ENCODE measurements around the gene RBM5.

The RBM5 gene

DNA sequence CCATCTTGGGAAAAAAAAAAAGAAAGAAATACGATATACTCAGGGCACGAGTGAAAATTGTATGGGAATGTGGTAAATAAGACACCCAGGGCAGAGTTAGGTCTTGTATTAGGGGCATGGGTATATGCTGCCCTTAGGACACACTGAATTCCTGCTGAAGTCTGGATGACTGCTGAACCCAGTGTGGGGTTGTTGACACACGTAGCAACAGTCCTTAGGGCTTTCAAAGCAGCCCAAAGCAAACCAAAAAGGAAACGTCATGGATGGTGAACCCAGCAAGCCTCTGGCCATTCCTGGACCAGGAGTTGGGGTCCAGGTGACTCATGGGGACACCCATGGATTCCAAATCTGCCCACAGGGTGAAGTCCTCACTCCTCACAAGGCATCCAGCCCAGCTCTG is 39.3 kb downstream of the RBM5 start:
- peaks cover 4 to 32% of the 10 kb centered on the region in 2 donors for H3K4me1 ChIP-seq (ENCODE audit: control insufficient read depth in 1 of 2, insufficient read depth in 2 of 2, low read length in 2 of 2)
- no peak overlapping the region for H3K27ac ChIP-seq (ENCODE audit: low read length)
- no peaks in the 10 kb centered on the region for H3K27me3 ChIP-seq (ENCODE audit: low read depth, low read length)
- no peaks in the 10 kb centered on the region for H3K9me3 ChIP-seq (ENCODE audit: control insufficient read depth in 1 of 2, low read length in 2 of 2)
- no peaks in the 10 kb centered on the region for H3K36me3 ChIP-seq (ENCODE audit: control insufficient read depth in 1 of 2, insufficient read depth in 2 of 2, low read length in 2 of 2)
- H3K4me3 ChIP-seq (ENCODE audit: low read depth in 1 of 2, low read length in 2 of 2): no peak overlapping the region

DNA sequence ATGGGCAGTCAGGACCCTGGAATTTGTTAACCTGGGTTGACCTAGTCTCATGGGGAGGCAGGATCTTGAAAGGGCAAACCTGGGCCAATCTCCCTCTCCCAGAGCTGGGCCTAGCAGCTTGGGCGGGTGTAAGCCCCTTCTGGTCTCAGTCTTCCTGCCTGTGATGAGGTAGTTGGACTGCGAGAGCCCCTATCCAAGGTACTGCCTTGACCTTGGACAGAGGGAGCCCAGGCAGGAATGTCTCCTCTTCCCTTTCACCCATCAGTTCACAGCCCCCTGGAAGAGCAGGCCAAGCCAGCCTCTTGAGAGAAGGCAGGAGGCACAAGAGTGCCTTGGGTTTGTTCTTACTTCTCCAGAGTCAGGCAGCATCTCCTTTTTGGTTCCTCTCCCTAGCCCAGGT is 41.7 kb downstream of the RBM5 start:
- Histone ChIP-seq H3K27ac (ENCODE audit: low read length) (no peak overlapping the region), H3K4me1 (ENCODE audit: control insufficient read depth in 1 of 2, insufficient read depth in 2 of 2, low read length in 2 of 2) (peaks cover 0 to 20% of the 10 kb centered on the region in 2 donors), H3K36me3 (ENCODE audit: control insufficient read depth in 1 of 2, insufficient read depth in 2 of 2, low read length in 2 of 2) (no peaks in the 10 kb centered on the region), H3K27me3 (ENCODE audit: low read depth, low read length) (no peaks in the 10 kb centered on the region), H3K9me3 (ENCODE audit: control insufficient read depth in 1 of 2, low read length in 2 of 2) (no peaks in the 10 kb centered on the region), H3K4me3 (ENCODE audit: low read depth in 1 of 2, low read length in 2 of 2) (no peak overlapping the region)

DNA sequence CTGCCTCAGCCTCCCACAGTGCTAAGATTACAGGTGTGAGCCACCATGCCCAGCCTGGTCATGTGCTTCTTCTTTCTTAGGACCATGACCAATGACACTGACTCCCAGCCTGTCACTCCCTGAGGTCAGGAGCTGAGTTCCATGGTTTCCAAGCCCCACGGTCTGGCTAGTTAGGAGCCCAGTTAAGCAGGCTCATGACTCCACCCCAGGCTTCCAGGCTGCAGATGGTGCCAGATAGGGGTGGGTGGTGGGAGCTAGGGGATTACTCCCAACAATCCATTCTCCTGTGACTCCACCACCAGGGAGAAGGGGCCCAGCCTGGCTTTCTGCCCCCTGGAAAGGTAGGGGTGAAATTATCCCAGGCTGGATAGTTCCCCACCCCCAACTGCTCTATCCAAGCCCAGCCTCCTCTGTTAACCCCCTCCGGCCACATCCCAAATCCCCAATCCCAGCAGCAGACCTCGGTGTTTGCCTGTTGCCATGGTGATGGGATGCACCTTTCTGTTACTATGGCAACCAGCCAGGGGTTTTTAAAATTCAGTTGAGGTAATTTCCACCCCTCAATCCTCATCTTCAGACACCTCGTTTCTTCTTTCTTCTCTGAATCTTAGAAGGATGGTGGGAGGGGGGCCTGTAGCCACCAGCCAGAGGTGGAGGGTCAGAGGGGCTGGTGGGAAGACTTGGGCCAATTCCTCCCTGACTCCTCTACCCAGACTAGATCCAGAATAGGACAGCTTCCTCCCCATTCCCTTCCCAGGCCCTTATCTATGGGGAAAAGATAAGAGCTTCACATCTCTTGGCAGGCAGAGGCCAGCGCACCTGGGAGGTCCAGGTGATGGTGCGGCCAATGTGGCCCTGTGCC is 43.9 kb downstream of the RBM5 start:
- H3K36me3 ChIP-seq (ENCODE audit: control insufficient read depth in 1 of 2, insufficient read depth in 2 of 2, low read length in 2 of 2): no peaks in the 10 kb centered on the region

DNA sequence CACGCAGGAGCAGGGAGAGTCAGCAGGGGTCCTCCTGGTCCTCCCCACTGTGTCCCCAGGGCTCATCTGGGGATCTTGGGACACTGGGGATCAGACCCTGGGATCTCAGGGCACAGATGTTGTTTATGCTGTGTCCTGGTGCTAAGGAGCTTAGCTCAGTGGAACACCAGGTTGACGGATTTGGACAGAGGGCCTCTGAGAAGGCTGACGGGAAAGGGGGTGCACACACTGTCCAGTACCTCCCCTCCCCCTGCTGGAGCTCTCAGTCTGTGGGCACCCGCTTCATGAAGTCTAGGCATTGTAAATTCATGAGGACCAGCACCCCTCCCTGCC is 44.5 kb downstream of the RBM5 start:
- Histone ChIP-seq H3K4me1 (ENCODE audit: control insufficient read depth in 1 of 2, insufficient read depth in 2 of 2, low read length in 2 of 2) (no peaks in the 10 kb centered on the region), H3K27me3 (ENCODE audit: low read depth, low read length) (no peaks in the 10 kb centered on the region), H3K27ac (ENCODE audit: low read length) (no peak overlapping the region), H3K9me3 (ENCODE audit: control insufficient read depth in 1 of 2, low read length in 2 of 2) (no peaks in the 10 kb centered on the region), H3K4me3 (ENCODE audit: low read depth in 1 of 2, low read length in 2 of 2) (no peak overlapping the region), H3K36me3 (ENCODE audit: control insufficient read depth in 1 of 2, insufficient read depth in 2 of 2, low read length in 2 of 2) (no peaks in the 10 kb centered on the region)

More for the DNA sequence above, 43.9 kb downstream of the RBM5 start:
- H3K27me3 ChIP-seq (ENCODE audit: low read depth, low read length): no peaks in the 10 kb centered on the region
- no peak overlapping the region for H3K27ac ChIP-seq (ENCODE audit: low read length)
- H3K4me3 ChIP-seq (ENCODE audit: low read depth in 1 of 2, low read length in 2 of 2): no peak overlapping the region
- H3K4me1 ChIP-seq (ENCODE audit: control insufficient read depth in 1 of 2, insufficient read depth in 2 of 2, low read length in 2 of 2): no peaks in the 10 kb centered on the region
- H3K9me3 ChIP-seq (ENCODE audit: control insufficient read depth in 1 of 2, low read length in 2 of 2): no peaks in the 10 kb centered on the region

DNA sequence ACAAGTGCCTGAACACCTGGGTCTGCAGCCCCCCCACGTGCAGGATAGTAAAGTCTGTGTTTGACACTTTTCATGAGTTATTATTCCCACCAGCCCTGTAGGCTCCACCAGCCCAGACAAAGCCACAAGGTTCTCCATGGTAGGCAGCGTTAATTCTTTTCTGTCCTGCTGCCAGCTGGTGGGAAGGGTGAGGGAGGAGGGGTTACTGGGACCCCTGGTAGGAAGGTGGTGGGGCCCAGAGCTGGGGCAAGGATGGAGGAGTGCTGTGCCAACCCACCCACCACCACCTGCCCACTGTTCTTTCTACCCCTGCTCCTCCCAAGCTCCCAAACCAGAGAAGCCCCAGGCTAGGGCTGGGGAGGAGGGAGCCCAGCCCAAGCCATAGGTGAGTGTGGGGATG is 45.6 kb downstream of the RBM5 start:
- Histone ChIP-seq H3K4me1 (ENCODE audit: control insufficient read depth in 1 of 2, insufficient read depth in 2 of 2, low read length in 2 of 2) (peaks cover 0 to 3% of the 10 kb centered on the region in 2 donors), H3K4me3 (ENCODE audit: low read depth in 1 of 2, low read length in 2 of 2) (no peak overlapping the region), H3K9me3 (ENCODE audit: control insufficient read depth in 1 of 2, low read length in 2 of 2) (no peaks in the 10 kb centered on the region), H3K36me3 (ENCODE audit: control insufficient read depth in 1 of 2, insufficient read depth in 2 of 2, low read length in 2 of 2) (no peaks in the 10 kb centered on the region), H3K27me3 (ENCODE audit: low read depth, low read length) (no peaks in the 10 kb centered on the region), H3K27ac (ENCODE audit: low read length) (no peak overlapping the region)

DNA sequence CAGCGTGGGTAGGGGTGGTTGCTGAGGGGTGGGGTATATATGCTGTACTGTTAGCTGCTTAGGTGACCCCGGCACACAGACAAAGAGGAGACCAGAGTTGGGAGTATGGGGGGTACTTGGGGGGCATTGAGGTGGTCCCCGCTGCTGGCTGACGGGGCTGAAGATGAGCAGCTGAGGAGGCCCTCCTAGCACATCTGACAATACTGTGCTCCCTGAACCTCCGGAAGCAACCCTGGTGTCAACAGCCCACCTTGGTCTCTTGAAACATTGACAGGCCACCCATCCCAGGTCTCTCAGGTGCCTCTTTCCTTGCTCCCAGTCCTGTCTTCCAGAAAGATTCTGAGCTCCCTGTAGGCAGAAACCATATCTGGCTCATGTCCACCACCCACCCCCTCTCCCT is 47.2 kb downstream of the RBM5 start:
- Histone ChIP-seq H3K36me3 (ENCODE audit: control insufficient read depth in 1 of 2, insufficient read depth in 2 of 2, low read length in 2 of 2) (no peaks in the 10 kb centered on the region), H3K27ac (ENCODE audit: low read length) (no peak overlapping the region), H3K27me3 (ENCODE audit: low read depth, low read length) (no peaks in the 10 kb centered on the region), H3K4me1 (ENCODE audit: control insufficient read depth in 1 of 2, insufficient read depth in 2 of 2, low read length in 2 of 2) (peaks cover 0 to 3% of the 10 kb centered on the region in 2 donors), H3K9me3 (ENCODE audit: control insufficient read depth in 1 of 2, low read length in 2 of 2) (no peaks in the 10 kb centered on the region), H3K4me3 (ENCODE audit: low read depth in 1 of 2, low read length in 2 of 2) (no peak overlapping the region)

DNA sequence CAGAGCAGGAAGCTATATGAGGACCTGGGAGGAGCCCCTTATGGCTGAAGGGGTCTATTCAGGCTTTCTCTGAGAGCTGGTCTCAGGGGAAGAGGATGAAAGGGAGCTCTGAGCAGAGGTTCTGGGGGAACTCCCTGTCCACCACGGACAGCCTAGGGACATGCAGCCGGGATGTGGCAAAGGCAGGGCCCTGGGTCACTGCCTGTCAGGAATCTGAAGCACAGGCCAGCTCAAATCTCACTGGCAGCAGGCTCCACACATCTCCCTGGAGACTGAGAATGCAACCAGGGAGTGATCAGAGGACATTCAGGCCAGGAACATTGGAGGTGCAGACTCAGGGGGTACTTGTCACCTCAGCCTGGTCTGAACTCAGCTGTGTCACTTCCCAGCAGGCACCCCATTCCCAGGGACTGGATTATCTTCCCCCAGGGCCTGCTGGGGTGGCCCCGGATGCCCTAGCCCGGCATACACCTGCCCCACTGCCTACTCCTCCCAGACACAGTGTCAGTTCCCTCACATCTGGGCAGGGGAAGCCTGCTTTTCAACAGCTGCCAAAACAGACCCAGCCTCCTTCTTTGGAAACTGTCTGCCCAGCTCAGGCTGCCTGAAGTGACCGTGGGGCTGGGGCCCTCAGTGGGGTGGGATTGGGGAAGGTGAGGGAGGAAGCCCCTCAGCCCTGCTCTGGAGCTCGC is 48.1 kb downstream of the RBM5 start:
- Histone ChIP-seq H3K27ac (ENCODE audit: low read length) (no peak overlapping the region), H3K36me3 (ENCODE audit: control insufficient read depth in 1 of 2, insufficient read depth in 2 of 2, low read length in 2 of 2) (no peaks in the 10 kb centered on the region), H3K9me3 (ENCODE audit: control insufficient read depth in 1 of 2, low read length in 2 of 2) (no peaks in the 10 kb centered on the region), H3K27me3 (ENCODE audit: low read depth, low read length) (no peaks in the 10 kb centered on the region), H3K4me1 (ENCODE audit: control insufficient read depth in 1 of 2, insufficient read depth in 2 of 2, low read length in 2 of 2) (peaks cover 0 to 3% of the 10 kb centered on the region in 2 donors), H3K4me3 (ENCODE audit: low read depth in 1 of 2, low read length in 2 of 2) (no peak overlapping the region)

DNA sequence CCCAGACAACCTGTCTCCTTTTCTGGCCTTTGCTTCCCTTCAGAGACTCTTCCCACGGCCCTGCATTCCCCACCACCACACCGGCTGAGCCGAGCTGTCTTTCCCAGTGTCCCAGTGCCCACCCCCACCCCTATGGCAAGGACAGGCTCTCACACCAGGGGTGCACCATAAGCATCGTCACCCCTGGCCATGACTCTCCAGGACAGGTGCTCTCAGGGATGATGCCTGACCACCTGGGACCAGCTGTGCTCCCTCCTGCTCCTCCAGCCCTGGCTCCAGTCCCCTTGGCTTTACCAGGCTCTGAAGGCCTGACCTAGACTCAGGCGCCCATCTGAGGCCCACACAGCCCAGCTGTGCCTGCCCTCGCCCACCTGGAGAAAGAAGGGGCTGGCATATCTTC is 48.8 kb downstream of the RBM5 start:
- H3K27me3 ChIP-seq (ENCODE audit: low read depth, low read length): no peaks in the 10 kb centered on the region
- no peaks in the 10 kb centered on the region for H3K36me3 ChIP-seq (ENCODE audit: control insufficient read depth in 1 of 2, insufficient read depth in 2 of 2, low read length in 2 of 2)
- no peak overlapping the region for H3K27ac ChIP-seq (ENCODE audit: low read length)
- H3K4me1 ChIP-seq (ENCODE audit: control insufficient read depth in 1 of 2, insufficient read depth in 2 of 2, low read length in 2 of 2): peaks cover 0 to 3% of the 10 kb centered on the region in 2 donors
- no peak overlapping the region for H3K4me3 ChIP-seq (ENCODE audit: low read depth in 1 of 2, low read length in 2 of 2)
- H3K9me3 ChIP-seq (ENCODE audit: control insufficient read depth in 1 of 2, low read length in 2 of 2): no peaks in the 10 kb centered on the region

DNA sequence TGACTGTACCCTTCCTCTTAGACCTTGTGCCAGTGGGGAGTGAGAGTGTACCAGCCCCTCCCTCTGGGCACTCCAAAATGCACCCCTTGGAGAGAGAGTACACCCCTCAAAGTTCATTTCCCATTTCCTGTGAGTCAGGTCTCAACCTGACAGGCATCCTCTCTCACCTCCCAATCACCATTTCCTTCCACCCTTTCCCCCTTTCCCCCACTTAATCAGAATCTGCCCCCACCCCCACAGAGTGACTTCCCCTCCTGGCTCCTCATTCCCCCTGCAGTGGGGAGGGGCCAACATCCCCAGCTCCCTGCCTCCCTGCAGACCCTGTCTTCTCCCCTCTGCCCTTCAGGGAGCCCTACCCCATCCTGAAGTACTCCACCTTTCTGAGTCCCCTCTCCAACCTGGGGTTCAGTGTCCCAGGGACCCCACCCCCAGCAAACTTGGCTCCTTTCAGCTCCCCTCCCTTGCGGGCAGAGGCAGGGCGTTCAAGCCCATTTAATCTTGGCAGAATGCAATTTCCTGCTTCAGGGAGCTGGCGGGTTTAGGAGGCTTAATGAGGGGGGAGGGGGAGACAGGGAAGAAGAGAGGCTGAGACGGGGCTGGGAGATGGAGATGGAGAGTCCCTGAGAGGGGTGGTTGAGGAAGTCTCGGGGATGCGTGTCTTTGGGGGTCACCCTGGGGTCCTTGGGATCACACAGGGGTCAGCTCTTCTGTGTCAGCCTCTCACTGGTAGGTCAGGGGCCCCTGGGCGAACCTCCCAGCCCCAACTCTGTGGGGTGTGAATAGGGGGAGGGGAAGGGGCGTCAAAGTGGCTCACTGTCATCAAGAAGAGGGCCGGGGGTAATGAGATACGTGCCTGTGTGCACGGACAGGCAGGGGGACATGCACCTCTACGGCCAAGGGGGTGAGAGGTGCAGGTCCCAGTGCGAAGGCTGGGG is 49.8 kb downstream of the RBM5 start:
- H3K27ac ChIP-seq (ENCODE audit: low read length): no peak overlapping the region
- no peak overlapping the region for H3K4me3 ChIP-seq (ENCODE audit: low read depth in 1 of 2, low read length in 2 of 2)
- H3K9me3 ChIP-seq (ENCODE audit: control insufficient read depth in 1 of 2, low read length in 2 of 2): no peaks in the 10 kb centered on the region
- no peaks in the 10 kb centered on the region for H3K27me3 ChIP-seq (ENCODE audit: low read depth, low read length)
- peaks cover 0 to 3% of the 10 kb centered on the region in 2 donors for H3K4me1 ChIP-seq (ENCODE audit: control insufficient read depth in 1 of 2, insufficient read depth in 2 of 2, low read length in 2 of 2)
- no peaks in the 10 kb centered on the region for H3K36me3 ChIP-seq (ENCODE audit: control insufficient read depth in 1 of 2, insufficient read depth in 2 of 2, low read length in 2 of 2)

DNA sequence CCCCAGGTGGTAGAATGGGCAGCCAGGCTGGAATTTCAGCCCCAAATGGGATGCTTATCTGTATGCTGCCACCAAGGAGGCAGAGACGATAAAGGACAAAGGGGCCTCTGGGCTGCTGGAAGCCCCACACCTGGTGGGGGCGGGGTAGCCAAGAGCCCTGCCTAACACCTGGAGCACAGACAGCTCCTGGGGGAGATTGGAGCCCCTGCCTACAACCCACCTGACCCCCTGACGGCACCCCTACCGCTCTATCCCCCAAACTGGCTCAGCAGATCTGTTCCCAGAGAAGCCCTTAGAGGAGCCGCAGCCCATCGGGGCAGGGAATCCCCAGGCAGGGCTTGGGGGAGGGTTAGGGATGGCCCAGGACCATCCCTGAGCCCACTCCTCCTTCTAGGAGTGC is 50.6 kb downstream of the RBM5 start:
- Histone ChIP-seq H3K9me3 (ENCODE audit: control insufficient read depth in 1 of 2, low read length in 2 of 2) (no peaks in the 10 kb centered on the region), H3K27ac (ENCODE audit: low read length) (no peak overlapping the region), H3K36me3 (ENCODE audit: control insufficient read depth in 1 of 2, insufficient read depth in 2 of 2, low read length in 2 of 2) (no peaks in the 10 kb centered on the region), H3K4me3 (ENCODE audit: low read depth in 1 of 2, low read length in 2 of 2) (no peak overlapping the region), H3K27me3 (ENCODE audit: low read depth, low read length) (no peaks in the 10 kb centered on the region), H3K4me1 (ENCODE audit: control insufficient read depth in 1 of 2, insufficient read depth in 2 of 2, low read length in 2 of 2) (peaks cover 0 to 3% of the 10 kb centered on the region in 2 donors)

Data from muscle layer of duodenum (tissue), 2 donors.